GM18861 (cell line): ENCODE results near the gene FSD1.
"Not testable (repeated sequence)": the region's sequence is repeated elsewhere in the genome, so short reads cannot be mapped to it uniquely, and the experiment has no call there.

Experiments used
- ATAC-seq: cut with Tn5 transposase; IDR thresholded peaks from one replicate; pipeline ENCODE4 v1.9.1; 2021; ENCODE audit not compliant: unreplicated experiment

FSD1 gene

DNA sequence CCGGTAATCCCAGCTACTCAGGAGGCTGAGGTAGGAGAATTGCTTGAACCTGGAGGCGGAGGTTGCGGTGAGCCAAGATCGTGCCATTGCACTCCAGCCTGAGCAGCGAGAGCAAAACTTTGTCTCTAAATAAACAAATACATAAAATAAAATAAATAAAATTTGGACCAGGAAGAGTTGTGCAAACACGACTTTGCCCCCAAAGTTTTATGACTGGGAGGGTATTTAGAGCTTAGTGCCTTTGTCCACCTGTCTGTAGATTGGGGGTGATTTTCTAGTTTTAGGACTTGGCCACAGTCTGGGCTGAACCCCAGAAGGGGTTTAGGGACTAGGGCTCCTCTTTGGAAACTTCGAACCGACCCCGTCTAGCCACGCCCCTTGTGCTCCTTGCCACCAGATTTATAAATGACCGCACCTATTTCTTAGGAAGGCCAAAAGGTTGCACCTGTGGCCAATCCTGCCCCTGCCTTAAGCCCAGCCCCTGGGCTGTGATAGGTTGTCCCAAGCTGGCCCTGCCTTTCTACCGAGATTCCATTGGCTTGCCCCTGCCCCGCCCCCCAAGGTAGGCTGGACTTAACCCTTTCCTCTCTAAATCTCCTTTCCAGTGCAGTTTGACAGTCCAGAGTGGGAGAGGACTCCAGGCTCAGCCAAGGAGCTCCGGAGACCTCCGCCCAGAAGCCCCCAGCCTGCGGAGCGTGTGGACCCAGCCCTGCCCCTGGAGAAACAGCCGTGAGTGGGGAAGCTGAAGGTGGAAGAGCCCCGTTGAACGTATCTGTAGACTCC, 20.0 kb upstream of the FSD1 start:
- ATAC-seq: no peak

DNA sequence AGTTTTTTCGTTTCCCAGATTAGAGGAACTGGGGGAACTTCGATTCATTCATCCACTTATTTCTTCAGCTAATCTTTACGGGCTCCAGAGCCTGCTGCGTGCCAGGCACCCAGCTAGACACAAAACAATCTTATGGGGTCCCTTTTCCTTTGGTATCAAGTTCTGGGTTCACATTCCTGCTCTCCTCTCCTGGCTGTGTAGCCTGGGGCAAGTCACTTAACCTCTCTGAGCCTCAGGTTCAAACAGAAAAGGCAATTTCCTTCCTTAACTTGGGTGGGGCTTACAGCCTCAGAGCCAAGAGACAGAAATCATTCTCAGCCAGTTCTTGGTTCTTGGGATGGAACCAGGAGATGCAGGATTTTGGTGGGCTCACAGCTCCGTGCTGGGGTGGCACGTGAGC, 19.4 kb upstream of the FSD1 start:
- no peak for ATAC-seq

DNA sequence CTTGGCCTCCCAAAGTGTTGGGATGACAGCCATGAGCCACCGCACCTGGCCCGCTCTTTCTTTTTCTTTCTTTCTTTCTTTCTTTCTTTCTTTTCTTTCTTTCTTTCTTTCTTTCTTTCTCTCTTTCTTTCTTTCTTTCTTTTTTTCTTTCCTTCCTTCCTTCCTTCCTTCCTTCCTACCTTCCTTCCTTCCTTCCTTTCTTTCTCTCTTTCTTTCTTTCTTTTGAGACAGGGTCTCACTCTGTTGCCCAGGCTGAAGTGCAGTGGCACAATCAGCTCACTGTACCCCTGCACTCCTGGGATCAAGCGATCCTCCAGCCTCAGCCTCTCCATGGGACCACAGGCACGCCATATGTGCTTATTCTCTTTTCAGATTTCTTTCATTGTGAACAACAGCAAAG, 18.3 kb upstream of the FSD1 start:
- ATAC-seq: not testable (repeated sequence)

DNA sequence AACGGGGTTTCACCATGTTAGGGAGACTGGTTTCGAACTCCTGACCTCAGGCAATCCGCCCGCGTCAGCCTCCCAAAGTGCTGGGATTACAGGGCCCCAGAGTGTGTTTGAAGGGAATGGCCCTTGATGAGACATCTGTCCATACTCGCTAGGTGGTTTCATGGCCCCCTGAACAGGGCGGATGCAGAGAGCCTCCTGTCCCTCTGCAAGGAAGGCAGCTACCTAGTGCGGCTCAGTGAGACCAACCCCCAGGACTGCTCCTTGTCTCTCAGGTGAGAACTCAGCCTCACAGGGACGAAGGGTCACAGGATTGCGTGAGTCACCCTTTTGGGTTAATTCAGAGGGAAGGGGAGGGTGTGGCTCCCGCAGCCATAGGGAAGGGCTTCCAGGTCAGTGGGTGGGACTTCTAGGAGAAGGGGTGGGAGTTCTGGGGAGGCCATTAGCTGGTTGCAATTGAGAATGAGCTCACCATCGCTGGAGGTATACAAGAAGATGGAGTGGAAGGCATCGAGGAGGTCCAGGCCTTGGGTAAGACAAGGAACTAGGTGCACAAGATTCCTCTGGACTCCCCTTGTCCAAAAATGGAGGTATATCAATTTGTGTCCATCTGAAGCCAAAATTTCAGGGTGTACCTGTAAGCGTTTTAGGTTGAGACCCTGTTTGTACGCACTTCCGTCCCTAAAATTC, 16.2 kb upstream of the FSD1 start:
- ATAC-seq: no peak

DNA sequence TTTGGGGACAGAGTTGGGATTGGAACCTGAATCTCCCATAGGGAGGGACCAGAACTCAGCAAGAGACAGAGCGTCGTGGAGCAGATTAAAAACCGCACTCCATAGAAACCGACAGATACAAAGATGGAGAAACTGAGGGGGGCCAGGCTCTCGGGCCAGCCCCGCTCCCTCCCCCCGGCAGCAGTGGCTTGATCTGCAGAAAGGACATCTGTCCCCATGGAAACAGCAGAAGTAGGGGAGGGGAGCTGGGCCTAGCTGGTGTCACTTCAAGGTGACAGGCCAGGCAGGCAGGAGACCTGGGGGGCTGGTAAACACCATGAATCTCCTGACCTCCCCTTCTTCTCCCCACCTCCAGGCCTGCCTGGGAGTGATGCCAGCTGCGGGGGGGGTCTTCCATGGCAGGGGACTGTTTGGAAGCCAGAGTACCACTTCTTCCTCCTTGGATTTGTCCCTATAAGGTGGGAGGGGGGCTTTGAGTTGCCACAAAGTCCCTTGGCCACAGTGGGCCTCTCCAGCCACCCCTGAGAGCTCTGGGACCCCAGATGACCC, 13.1 kb upstream of the FSD1 start:
- ATAC-seq: no peak

DNA sequence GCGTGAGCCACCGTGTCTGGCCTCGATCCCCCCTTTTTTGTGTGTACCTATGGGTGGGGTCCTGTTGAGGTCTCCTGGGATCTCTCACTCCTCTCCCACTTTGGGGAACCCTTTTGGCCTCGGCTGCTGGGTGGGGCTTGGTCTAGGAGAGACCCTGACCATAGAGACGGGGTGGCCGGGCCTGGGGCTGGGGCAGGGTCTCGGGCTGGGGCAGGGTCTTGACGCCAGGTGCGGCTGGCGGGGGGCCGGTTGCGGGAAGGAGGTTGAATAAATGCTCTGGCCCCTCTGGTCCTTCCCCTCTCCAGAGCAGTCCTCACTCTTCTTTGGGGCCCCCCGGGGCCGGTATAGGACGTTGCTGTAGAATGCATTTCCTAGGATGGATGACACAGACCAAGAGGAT, 11.9 kb upstream of the FSD1 start:
- ATAC-seq: no peak

DNA sequence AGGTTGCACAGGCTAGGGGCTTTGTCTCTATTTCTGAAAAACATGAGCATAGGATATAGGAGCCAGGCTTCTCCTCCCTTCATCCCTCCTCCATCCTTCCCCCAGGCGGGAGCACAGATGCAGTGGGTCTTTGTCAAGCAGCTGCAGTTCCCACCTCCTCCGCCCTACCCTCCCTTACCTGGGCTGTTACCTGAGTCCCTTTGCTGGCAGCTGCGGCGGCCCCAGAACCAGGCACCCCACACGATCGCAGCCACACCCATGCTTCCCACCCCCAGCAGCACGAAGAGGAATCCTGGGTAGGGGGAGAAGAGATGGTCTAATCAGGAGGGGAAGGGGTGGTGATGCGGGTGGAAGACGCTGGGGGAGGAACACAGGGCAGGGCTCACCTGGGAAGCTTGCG, 10.0 kb upstream of the FSD1 start:
- ATAC-seq: no peak

DNA sequence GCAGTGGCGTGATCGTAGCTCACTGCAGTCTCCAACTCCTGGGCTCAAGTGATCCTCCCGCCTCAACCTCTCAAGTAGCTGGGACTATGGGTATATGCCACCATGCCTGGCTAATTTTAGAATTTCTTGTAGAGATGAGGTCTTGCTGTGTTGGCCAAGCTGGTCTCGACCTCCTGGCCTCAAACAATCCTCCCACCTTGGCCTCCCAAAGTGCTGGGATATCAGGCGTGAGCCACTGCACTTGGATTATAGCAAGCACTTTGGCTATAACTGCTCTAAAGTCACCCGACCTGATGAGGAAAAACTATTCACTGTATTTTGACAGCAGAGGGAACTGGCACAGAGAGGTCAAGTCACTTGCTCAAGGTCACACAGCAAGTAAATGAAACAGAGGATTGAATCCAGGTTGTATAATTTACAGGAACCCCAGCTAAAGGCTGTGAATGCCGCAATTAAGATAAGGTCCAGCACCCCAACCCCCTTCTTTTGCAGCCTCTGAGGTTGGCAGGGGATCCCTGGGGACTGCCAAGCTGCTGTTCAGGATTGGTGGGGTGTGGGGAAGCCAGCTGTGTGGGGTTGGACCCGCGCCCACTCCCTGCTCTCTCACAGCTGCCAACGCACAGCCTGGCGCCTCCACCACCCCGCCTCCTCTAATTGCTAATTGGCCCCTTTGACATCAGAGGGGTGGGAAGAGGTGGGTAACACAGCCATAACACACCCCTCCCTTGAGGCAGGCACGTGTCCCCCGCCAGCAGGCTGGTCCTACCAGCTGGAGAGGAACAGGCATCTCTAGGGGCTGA, 8.2 kb upstream of the FSD1 start:
- ATAC-seq: no peak

DNA sequence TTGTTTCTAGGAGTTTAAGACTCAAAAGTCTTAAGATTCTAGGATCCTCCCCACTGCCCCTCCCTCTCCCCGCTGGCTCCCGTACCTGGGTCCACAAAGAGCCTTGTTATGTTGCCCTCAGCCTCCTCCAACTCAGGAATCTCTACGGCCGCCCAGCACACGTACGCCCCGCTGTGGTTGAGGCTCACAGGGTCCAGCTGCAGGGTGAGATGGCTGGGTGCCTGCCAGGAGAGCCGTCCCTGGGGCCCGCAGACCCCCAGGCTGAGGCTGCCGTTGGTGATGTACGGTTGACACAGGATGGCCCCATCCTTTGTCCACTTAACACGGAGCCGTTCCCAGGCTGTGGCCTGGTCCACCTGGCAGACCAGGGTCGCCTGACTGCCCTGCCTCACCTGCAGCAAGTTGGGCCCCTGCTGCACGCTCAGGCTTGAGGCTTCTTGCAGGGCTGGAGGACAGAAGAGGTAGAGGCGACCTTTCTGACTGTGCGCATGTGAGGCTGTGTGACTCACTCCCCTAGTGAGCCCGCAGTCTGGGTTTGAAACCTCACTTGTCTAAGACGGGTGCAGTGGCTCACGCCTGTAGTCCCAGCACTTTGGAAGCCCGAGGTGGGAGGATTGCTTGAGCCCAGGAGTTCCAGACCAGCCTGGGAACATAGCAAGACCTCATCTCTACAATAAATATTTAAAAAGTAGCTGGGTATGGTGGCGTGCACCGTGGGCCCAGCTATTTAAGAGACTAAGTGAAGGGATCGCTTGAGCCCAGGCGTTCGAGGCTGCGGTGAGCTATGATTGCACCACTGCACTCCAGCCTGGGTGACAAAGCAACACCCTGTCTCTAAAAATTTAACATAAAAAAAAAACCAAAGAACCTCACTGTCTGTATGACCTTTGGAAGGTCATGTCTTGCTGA, 6.2 kb upstream of the FSD1 start:
- no peak for ATAC-seq

DNA sequence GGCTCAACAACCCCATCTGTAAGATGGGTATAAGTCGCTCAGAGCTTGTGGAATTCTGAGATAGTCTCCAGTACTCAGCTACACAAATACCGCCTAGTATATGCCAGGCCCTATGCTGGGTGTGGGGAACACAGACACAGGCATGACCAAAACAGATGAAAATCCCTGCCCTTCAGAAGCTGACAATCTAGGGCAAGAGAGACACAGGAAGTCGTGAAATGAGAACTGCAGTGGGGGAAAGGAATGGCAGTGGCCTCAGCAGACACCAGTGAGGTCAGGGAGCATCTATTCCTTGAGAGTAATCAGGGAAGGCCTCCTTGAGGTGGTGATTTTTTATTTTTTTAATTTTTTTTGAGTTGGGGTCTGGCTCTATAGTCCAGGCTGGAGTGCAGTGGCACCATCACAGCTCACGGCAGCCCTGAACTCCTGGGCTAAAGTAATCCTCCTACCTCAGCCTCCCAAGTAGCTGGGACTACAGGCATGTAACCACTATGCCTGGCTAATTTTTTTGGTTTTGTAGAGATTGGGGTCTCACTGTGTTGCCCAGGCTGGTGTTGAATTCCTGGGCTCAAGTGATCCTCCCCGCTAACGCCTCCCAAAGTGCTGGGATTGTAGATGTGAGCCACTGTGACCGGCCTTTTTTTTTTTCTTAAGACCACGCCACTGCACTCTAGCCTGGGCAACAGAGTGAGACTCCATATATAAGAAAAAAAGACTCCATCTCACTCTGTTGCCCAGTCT, 5.4 kb upstream of the FSD1 start:
- no peak for ATAC-seq

DNA sequence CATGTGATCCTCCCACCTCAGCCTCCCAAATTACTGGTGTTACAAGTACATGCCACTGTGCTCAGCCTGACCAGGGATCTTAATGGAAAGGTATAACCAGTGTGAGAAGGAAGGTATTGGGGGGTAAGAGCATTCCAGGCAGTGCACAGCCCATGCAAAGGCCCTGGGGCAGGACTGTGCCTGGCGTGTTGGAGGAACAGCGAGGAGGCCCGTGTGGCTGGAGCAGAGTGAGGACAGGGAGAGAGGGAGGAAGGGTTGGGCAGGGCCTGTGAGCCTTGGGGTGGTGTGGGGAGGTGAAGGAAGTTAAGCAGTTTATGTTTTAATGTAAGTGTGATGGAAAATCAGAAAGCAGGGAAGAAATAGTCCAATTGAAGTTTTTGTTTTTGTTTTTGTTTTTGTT, 3.8 kb upstream of the FSD1 start:
- no peak for ATAC-seq

DNA sequence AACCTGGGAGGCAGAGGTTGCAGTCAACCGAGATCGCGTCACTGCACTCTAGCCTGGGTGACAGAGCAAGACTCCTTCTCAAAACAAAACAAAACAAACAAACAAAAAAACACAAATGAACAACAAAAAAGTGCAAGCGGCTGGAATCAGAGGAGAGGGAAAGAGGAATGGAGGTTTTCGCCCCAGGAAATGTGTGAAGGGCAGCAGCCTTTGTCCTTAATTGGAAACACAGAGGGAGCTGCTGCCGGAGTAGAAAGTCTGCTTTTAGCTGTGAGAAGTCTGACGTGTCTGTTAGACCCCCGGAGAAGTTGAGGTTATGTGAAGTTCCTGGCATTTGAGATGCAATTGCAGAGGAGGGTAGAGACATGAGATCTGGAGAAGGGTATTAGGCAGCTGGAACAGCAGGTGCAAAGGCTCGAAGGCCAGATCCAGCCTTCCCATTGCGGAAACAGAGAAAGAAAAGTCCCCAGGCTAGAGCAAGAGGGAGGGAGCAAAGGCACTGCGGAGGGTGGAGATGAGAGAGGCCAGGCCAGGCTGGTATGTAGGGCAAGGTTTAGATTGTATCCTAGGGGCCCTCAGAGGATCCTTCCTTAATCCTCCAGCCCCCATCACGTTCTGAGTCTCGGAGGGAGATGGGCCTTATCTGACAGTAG, 2.7 kb upstream of the FSD1 start:
- ATAC-seq: no peak

DNA sequence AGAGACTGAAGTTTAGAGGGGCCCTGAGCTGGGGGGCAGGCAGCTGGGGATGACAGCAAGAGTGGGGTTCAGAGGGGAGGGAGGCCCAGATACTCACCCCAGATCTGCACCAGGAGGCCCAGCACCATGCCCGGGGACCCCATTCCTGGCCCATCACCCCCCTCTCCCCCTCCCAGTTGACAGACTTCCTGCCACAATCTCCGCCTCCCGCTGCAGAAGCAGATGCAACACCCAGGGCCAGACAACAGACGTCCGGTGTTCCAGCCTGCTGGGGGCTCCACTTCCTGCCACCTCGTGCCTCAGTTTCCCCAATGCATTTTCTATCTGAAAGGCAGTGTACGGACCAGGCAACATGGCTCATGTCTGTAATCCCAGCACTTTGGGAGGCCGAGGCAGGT, 2.2 kb upstream of the FSD1 start, which contains the start of gene TMIGD2:
TMIGD2 (minus strand) TSS at position 147 of the 398 bp plus-strand sequence; CDS start at position 143, 4 bp downstream.
- no peak for ATAC-seq

DNA sequence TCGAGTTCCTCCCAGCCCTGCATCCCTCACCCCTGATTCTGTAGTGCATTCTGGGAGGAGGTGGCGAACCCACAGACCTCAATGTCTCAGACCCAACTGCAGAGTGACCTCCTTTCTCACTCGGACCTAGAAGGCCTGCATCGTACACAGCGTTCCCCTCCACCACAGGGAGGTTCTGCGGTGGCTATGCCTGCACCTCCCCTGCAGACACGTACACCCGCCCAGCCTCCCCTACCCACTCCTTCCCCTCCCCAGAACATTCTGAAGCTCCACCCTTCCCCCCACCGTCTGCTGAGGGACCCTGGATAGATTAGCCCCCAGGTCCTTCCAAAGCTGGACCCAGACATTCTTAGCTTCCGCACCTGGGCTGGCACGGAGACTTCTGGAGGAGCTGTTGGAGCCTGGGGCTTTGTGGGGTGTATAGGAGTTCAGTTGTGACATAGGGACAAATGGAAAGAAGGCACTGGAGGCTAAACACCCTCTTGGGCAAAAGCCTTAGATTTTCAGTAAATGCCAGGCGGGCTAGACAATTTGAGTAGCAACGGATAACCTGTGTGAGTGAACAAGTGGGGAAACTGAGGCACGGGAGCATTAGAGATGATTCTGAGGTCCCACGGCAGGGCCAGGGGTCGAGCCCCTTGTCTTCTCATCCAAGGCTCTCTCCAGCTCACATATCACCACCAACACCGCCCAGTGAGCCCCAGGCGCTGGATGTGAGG, 420 bp upstream of the FSD1 start:
- ATAC-seq: no peak

DNA sequence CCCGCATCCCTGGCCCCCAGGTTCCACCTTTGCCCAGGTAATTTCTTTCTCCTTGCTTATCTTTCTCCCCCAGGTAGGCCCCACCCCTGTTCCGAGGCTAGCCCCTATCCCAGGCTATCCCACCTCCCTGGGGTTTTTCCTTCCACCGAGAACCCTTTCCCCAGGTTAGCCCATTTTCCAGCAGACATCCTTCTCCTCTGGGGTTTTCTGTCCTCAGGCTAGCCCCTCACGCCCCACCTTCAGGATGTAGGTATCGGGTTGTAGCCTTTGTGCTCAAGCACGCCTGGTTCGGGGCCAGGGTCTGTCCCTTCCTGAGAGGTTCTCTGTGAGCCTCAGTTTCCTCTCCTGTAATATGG, 837 bp downstream of the FSD1 start:
- ATAC-seq: no peak

DNA sequence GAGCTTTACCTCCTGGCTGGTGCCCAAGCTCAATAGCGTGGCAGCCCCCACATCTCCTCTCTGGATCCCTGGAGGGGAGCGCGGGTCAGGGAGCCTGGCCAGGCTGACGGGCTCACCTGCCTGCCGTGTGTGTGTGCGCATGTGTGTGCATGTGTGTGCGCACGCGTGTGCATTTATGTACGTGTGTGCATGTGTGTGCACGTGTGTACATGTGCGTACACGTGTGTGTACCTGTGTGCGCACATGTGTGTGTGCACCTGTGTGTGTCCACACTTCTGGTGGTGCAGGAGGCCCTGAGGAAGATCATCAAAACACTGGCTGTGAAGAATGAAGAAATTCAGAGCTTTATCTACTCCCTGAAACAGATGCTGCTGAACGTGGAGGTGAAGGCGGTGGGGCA, 1.3 kb downstream of the FSD1 start:
- ATAC-seq: no peak

DNA sequence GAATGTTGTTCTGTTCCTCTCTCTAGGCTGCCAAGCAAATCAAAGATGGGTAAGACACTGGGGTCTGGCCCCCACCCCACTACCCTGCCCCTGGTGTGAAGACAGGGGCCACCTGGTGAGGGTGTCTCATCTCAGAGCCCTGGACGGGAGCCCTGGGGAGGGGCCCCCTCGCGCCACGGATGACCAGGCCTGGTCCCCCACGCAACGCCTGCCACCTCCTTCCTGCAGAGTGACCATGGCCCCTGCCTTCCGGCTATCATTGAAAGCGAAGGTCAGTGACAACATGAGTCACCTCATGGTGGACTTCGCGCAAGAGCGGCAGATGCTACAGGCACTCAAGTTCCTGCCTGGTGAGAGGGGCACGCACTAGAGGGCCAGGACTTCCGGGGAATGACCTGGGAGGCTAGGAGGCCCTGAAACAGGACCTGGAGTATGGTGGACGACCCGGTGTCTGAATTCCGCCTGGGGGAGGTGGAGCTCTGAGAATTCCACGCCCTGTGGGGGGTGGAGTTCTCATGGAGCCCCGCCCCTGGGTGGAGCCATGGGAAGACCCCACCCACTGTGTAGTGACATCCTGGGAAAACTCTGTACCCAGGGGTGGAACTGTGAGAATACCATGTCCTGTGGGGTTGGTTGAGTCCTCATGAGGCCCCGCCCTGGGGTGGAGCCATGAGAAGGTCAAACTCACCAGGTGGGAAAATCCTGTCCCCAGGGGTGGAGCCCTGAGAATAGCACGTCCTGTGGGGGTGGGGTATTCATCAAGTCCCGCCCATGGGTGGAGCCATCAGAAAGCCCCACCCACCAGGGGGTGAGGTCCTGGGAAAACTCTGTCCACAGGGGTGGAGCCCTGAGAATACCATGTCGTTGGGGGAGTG, 6.1 kb downstream of the FSD1 start:
- no peak for ATAC-seq
